ENCODE data around the gene COL18A1.

COL18A1 gene

DNA sequence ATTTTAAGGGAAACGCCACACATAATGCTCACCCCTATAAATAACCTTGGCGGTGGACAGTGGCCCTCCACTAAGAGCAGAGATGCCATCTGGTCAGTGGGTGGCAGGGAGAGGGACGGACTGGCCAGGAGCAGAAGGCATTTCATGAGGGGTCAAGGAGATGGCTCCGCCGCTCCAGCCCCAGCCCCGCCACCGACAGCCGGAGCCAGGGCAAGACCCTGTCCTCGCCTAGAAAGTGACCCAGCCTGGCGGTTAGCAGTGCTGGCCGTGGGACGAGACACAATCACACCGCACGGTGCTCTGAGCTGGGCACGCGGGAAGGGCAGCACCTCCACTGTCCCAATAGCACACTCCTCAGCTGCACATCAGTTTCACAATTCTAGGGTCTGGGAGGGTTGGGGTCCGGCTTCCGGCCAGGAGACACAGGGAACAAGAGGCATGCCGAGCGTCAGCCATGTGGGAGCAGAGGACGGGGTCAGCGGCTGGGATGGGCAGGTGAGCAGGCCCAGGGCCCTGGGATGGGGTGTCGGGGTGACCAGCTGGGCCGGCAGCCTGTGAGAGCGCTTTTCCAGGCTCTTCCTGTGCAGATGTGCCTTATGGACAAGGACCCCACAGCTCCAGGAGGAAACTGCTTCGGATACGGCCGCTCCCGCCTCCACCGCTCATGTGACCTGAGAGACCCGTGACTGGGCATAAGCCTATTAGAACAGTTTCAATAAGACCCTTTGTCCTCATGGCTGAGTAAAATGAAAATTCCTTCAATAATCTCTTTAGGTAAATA lies 131.5 kb downstream of the COL18A1 start:
- DNase-seq (ENCODE audit: low read depth): no peak

GRCh38 chr21:45537111-45537745 lies 132.3 kb downstream of the COL18A1 start:
- no peak for DNase-seq (ENCODE audit: low read depth)

GRCh38 chr21:45537746-45538291 lies 132.9 kb downstream of the COL18A1 start:
- DNase-seq (ENCODE audit: low read depth): no peak

- no peak for DNase-seq (ENCODE audit: low read depth)
Observed at GRCh38 chr21:45538381-45539045, 133.5 kb downstream of the COL18A1 start.

GRCh38 chr21:45539046-45539795 lies 134.3 kb downstream of the COL18A1 start:
- DNase-seq (ENCODE audit: low read depth): no peak

DNA sequence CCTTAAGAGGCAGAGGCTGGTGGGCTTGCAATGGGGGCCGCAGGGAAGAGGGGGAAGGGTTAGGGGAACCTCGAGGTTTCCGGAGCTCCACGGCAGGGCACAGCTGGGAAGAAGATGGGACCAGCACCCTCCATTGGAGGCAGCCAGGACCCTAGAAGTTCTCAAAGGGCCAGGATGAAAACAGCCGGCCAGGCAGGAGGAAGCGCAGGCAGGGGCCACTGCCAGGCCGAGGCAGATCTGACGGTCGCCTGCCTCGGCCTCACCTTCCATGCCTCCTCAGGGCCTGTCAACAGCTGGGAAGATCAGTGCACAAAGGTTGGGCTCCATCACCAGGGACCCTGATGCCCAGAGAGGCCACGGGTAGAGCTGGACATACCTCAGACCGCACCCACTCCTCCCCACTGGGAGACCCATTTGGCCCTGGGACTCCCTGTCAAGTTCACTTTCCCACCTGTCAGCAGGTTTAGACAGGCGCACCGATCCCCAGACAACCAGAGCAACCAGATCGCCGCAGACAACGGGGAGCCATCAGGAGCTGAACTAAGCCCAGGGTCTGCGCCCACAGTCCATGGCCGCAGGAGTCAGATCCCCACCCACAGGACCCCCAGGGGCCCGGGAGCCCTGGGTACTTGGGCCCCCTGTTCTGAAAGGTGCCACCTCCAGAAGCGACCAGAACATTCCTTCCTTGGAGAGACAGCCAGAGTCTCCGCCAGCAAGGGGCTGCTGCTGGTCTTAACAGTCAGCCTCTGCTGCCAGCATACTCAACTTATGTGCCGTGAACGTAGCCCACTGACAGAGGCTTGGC lies 135.0 kb downstream of the COL18A1 start:
- DNase-seq (ENCODE audit: low read depth): no peak

GRCh38 chr21:45540601-45540970 lies 135.6 kb downstream of the COL18A1 start:
- no peak for DNase-seq (ENCODE audit: low read depth)

GRCh38 chr21:45541221-45542039 lies 136.5 kb downstream of the COL18A1 start:
- DNase-seq (ENCODE audit: low read depth): peak; percentile 69

DNA sequence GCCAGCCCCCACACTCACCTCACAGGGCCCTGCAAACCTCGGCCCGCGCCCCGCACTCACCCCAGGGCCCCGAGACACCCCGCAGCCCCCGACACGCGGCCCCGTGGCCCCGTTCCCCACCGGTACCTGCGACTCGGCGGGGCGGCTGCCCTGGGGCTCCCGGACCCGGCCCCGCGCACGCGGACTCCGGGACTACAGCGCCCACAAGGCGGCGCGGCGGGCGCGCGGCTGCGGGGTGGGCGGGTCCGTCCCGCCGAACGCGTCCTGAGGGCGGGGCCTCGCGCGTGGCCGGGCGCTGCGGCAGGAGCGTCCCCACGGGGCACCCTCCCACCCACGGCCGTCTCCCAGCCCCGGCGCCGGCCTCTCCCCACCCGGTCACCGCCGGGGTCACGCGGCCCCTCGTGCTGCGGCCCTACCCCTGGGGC lies 137.3 kb downstream of the COL18A1 start, which contains the start of gene SLC19A1:
Gene SLC19A1, minus strand, starts transcription at position 199 of the 425 bp plus-strand sequence. CDS start 4,481 bp downstream, outside the sequence.
- DNase-seq (ENCODE audit: low read depth): peak; percentile 51

DNA sequence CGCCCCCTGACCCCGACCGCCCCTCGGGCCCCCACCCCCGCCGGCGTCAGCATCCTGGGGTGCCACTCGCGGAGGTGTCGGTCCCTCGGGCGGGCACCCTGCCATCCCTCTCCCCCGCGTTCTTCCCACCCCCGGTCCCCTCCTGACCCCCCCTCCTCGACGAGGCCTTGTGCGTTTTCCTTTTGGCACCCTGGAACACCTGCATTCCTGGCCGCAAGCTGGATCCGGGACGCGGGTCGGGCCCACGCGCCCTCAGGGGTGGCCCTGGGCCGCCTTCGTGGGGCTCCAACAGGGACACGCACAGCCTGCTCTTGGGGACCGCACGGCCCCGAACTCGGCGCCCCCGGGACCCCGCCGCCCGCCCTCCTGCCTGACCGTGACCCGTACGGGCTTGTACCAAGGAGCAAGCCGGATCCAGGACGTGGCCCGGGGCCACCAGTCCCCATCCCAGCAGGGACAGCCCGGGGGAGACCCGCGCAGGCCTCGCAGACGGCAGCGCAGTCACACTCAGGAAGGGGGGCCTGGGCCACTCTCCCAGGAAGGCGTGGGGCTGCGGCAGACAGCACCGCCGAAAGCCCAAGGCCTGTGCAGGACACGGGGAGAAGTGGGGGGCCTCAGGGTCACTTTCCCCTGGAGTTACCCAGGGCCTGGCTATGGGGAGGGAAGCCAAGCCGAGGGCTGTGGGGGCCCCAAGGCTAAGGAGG lies 137.9 kb downstream of the COL18A1 start:
- DNase-seq (ENCODE audit: low read depth): no peak

DNA sequence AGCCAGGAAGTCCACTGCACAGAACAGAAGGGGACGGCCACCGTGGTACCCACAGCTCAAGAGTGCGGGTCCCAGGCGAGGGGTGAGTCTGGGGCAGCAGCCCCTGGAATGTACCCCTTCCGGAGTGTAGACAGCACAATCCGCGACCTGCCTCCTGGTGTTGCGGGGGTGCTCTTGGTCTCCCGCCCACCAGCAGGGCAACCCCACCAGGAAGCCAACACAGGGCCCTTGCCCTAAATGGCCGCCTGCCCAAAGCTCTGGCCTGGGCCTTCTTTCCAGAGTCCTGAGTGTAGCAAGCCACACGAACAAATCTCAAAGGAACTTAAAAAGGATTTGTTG lies 138.4 kb downstream of the COL18A1 start:
- no peak for DNase-seq (ENCODE audit: low read depth)

DNA sequence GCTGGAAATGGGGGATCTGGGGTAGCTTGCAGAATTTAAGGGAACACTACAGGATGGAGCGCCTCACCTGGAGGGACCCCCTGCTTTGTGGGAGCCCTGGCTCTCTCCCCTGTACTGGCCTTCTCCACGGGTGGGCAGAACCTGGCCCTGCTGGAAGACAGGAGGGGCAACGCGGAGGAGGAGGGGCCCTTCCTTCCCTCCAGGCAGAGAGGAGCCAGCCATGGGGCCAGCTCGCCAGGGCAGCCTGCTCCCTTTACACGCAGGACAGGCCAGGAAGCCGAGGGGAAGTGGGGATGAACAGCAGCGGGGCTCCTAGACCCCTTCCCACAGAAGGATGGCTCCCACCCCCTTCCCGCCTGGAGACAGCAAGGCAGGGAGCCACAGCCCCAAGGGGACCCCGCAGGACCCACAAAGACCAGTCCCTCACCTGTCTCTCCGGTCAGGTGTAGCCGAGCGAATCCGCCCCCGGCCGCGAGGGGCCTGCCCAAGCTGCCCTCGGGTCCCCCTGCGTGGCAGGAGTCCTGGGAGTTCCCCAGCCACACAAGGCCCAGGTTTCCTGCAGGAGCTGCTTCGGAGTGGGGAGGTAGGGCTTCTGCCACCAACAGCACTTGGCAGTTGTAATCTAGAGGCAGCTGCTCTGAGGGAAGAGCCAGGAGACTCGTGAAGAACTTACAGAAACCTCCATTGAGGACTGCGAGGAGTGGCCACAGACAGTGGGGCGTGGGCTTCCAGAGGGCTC lies 138.9 kb downstream of the COL18A1 start:
- no peak for DNase-seq (ENCODE audit: low read depth)

GRCh38 chr21:45544449-45545235 lies 139.7 kb downstream of the COL18A1 start:
- no peak for DNase-seq (ENCODE audit: low read depth)

DNA sequence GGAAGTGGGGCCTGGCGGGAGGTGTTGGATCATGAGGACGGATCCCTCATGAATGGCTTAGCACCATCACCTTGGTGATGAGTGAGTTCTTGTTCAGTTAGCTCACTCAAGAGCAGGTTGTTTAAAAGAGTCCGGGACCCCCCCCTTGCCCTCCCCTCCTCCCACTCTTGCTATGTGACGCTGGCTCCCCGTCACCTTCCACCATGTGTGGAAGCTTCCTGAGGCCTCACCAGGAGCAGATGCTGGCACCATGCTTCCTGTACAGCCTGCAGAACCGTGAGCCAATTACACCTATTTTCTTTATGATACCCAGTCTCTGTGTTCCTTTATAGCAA lies 140.2 kb downstream of the COL18A1 start:
- no peak for DNase-seq (ENCODE audit: low read depth)

DNA sequence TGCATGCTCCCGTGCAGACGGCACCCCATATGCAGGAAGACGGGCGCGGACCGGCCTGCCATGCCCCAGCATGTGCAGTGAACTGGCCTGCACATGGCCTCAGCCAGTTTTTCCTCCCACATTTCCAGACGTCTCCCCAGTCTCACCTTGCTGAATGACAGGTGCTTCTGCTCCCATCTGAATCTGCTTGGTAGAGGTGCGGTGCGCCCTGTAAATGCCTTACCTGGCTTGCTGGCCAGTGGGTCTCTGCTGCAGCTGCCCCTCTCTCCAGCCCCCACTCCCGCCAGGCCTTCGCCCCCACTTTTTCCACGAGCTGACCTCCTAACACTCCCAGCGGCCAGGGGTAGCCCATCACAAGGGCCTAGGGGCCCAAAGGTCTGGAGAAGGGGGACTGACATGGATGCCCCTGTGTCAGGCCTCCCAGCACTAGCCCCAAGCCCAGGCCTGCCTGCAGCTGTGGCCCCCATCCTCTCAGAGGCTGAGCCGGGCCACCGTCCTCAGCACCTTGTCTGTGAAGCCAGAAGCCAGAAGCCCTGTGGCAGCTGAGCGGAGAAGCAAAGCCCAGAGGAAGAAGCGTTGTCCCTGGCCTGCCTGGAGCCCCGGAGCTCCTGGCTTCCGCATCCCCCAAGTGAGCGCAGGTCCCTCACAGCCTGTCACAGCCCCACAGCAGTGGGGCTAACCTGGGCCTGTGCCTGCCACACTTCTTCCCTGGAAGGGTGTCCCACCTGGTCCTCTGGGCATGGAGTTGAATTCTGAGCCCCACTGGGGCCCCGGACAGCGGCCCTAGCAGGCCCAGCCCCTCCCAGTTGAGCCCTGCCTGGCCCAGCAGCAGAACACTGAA lies 140.9 kb downstream of the COL18A1 start:
- DNase-seq (ENCODE audit: low read depth): no peak

DNA sequence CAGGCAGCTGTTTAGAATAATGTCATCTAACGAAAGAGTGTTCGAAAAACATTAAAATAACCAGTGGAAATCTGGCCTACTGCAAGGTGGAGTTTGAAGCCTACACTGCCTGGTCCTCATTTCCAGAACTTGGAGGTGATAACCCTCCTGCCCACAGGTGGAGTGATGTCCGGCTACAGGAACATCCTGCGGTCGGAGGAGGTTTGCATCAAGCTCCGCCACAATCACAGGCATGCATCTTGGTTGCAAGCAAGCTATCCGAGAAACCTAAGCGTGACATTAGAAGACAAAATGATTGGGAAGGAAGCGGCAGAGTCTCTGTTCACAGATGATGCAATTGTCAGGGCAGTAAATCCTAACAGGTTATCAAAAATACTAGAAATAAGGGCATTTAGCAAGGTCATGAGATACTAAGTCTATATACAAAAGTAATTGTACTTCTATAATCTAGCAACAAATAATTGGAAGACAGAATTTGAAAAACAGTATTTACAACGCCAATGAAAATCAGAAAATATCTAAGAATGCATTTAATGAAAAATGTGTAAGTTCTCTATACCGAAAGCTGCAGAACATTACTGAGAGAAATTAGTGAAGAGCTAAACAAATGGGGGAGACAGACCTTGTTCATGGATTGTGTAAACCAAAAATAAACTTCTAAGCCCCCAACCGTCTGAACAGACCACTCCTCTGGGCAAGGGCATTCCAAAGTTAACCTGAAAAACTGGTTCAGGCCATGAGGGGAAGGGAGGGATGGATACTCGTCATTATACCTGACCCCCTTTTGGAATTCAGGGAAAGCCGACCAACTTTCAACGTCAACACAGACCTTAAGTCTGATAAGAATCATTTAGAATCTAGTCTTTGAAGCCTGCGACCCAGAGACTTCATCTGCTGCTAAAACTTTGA lies 141.9 kb downstream of the COL18A1 start:
- no peak for DNase-seq (ENCODE audit: low read depth)
